Progenitor cell of endocrine pancreas (in vitro differentiated cells): ENCODE data around the gene TNFRSF25. TPM values are rescaled to one million over a fixed set of nuclear protein-coding genes. Genes with fewer than 3 reads are reported as not detected.

Experiments used
- DNase-seq: peaks from one replicate; pipeline ENCODE4 v3.0.0; 2021; ENCODE audit warnings: low spot score; ENCODE audit not compliant: unreplicated experiment
- H3K27ac Mint-ChIP-seq: 2 replicates; pipeline ENCODE4 v1.8.0; 2021; ENCODE audit warnings: mild to moderate bottlenecking, moderate library complexity, mixed read lengths
- H3K27me3 Mint-ChIP-seq: 2 replicates; pipeline ENCODE4 v1.8.0; 2021; ENCODE audit warnings: mixed read lengths
- H3K36me3 Mint-ChIP-seq: 2 replicates; pipeline ENCODE4 v1.8.0; 2022; ENCODE audit warnings: mixed read lengths; ENCODE audit not compliant: insufficient read depth
- H3K4me1 Mint-ChIP-seq: 2 replicates; pipeline ENCODE4 v1.8.0; 2021; ENCODE audit warnings: low read depth, mixed read lengths
- H3K4me3 Mint-ChIP-seq: 2 replicates; pipeline ENCODE4 v1.8.0; 2021; ENCODE audit warnings: low read depth, mild to moderate bottlenecking, moderate library complexity, mixed read lengths
- H3K9me3 Mint-ChIP-seq: 2 replicates; pipeline ENCODE4 v1.8.0; 2021; ENCODE audit warnings: low read depth, mixed read lengths
- CTCF ChIP-seq: fragments of 200-600 bp; sonication (generic); IDR thresholded peaks from one replicate; pipeline ENCODE4 v1.5.0; 2021; ENCODE audit warnings: antibody characterized with exemption, mild to moderate bottlenecking; ENCODE audit not compliant: unreplicated experiment
- long read RNA-seq: library from polyadenylated mRNA; unstranded; transcript quantifications from one replicate; pipeline ENCODE4 v2.0.0, GENCODE V29; 2020
- total RNA-seq: library from RNA; stranded (reverse); gene quantifications from 2 replicates; pipeline ENCODE4 v1.2.1, GENCODE V29; 2021

TNFRSF25 gene
- 68.3 and 68.9 TPM in 2 replicates for total RNA-seq
- long read RNA-seq, partial matches to known transcripts = 1 of 2 reads
- long read RNA-seq, other reads (novel, unspliced or antisense) = 1 of 2 reads

GRCh38 chr1:6466023-6466422 is at the start of gene TNFRSF25:
TSS of gene TNFRSF25 (minus strand) at chr1:6466173. CDS start at chr1:6466107, 66 bp downstream.
- Mint-ChIP-seq H3K9me3 (no peaks in the 10 kb centered on the region), H3K27me3 (no peaks in the 10 kb centered on the region), H3K4me3 (no peak within 1 kb of the TSS), H3K4me1 (no peaks in the 10 kb centered on the region), H3K36me3 (peaks cover 23% of the 10 kb centered on the region), H3K27ac (no peak within 1 kb of the TSS)
- no peak for DNase-seq
- TF ChIP-seq CTCF = no peak

- Mint-ChIP-seq H3K9me3 (no peaks in the 10 kb centered on the region), H3K27ac (no peak overlapping the region), H3K27me3 (no peaks in the 10 kb centered on the region), H3K4me3 (no peak overlapping the region), H3K36me3 (no peaks in the 10 kb centered on the region), H3K4me1 (peaks cover 3% of the 10 kb centered on the region)
- TF ChIP-seq CTCF = no peak
- no peak for DNase-seq
Measured at GRCh38 chr1:6515771-6516170, 49.8 kb upstream of the TNFRSF25 start.

GRCh38 chr1:6513320-6513801 is 47.4 kb upstream of the TNFRSF25 start:
- no peaks in the 10 kb centered on the region for H3K36me3 Mint-ChIP-seq
- DNase-seq = no peak
- no peaks in the 10 kb centered on the region for H3K9me3 Mint-ChIP-seq
- H3K27ac Mint-ChIP-seq = no peak overlapping the region
- no peaks in the 10 kb centered on the region for H3K4me1 Mint-ChIP-seq
- no peak for TF ChIP-seq CTCF
- no peaks in the 10 kb centered on the region for H3K27me3 Mint-ChIP-seq
- H3K4me3 Mint-ChIP-seq = no peak overlapping the region

GRCh38 chr1:6512908-6513280 is 46.9 kb upstream of the TNFRSF25 start:
- Mint-ChIP-seq H3K36me3 (no peaks in the 10 kb centered on the region), H3K27ac (no peak overlapping the region), H3K4me1 (no peaks in the 10 kb centered on the region), H3K9me3 (no peaks in the 10 kb centered on the region), H3K4me3 (no peak overlapping the region), H3K27me3 (no peaks in the 10 kb centered on the region)
- no peak for DNase-seq
- TF ChIP-seq CTCF = no peak

- DNase-seq = no peak
- TF ChIP-seq CTCF = no peak
- no peak overlapping the region for H3K4me3 Mint-ChIP-seq
- H3K9me3 Mint-ChIP-seq = no peaks in the 10 kb centered on the region
- H3K27ac Mint-ChIP-seq = no peak overlapping the region
- H3K36me3 Mint-ChIP-seq = no peaks in the 10 kb centered on the region
- H3K4me1 Mint-ChIP-seq = no peaks in the 10 kb centered on the region
- H3K27me3 Mint-ChIP-seq = no peaks in the 10 kb centered on the region
Measured at GRCh38 chr1:6512245-6512907, 46.4 kb upstream of the TNFRSF25 start.
